GM23248 (cell line): ENCODE results near the gene NCOA1.

Source experiments
- EZH2 ChIP-seq: fragments of 200-600 bp; sonication (generic); IDR thresholded peaks from 2 replicates; pipeline ENCODE4 v1.6.1; 2018; ENCODE audit warnings: antibody characterized with exemption, mild to moderate bottlenecking; ENCODE audit not compliant: insufficient read depth, poor library complexity, severe bottlenecking
- EZH2phosphoT487 ChIP-seq: fragments of 200-600 bp; sonication (generic); IDR thresholded peaks from 2 replicates; pipeline ENCODE4 v1.6.1; 2018; ENCODE audit warnings: antibody characterized with exemption, moderate library complexity, mild to moderate bottlenecking, low read depth; ENCODE audit not compliant: insufficient read depth

DNA sequence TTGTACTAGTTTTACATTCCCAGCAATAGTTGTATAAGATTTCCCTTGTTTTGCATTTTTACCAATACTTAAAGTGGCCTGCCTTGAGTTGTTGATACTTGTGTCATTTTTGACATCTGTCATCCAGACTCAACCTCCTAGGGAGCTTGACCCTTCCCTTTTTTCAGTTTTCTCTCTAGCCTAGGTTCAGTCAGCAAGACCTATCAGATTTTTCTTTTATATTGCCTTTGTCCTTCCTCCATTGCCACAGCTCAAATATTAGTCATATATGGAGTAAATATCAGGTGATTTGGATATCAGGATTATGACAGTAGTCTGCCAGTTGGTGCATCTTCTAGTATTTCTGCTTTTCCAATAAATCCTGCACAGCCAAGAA lies 315.6 kb downstream of the NCOA1 start:
- no peak for TF ChIP-seq EZH2
- TF ChIP-seq EZH2phosphoT487: no peak
